ENCODE data around the gene PSRC1. TPM values are rescaled to one million over a fixed set of nuclear protein-coding genes. Genes with fewer than 3 reads are reported as not detected.

The PSRC1 gene
- total and polyA plus RNA-seq, 2 of the 8 experiments (the other 6 are each of a cell fraction or from before 2014, with no cell fraction given) = 56.1 to 67.3 TPM

GRCh38 chr1:109304226-109304920 is 21.4 kb upstream of the PSRC1 start:
- H2AFZ ChIP-seq (ENCODE audit: low read length) = no peak overlapping the region
- no peak overlapping the region for H4K5ac ChIP-seq (ENCODE audit: insufficient read length, low read depth, low read length)
- H2BK20ac ChIP-seq (ENCODE audit: low read length) = no peak overlapping the region
- H3K79me2 ChIP-seq (ENCODE audit: control insufficient read depth in 1 of 2, insufficient read depth in 2 of 2, low read length in 2 of 2) = no peaks in the 10 kb centered on the region
- no peaks in the 10 kb centered on the region; a peak in 1 of 7 replicates for H3K27me3 ChIP-seq (replicated peaks in 1 of 4; ENCODE audit: control insufficient read depth in 3 of 4, extremely low read depth in 1 of 4, insufficient read depth in 3 of 4, low read length in 3 of 4)
- H3K9ac ChIP-seq (replicated peaks in 1 of 4; ENCODE audit: extremely low read depth in 1 of 4, low read depth in 3 of 4, low read length in 3 of 4) = no peak overlapping the region
- no peak overlapping the region for H3K4me2 ChIP-seq (ENCODE audit: insufficient read depth in 1 of 2, low read depth in 2 of 2, low read length in 2 of 2)
- ChIA-PET POLR2A (ENCODE audit: partially characterized antibody) (interaction anchor here (1.0 to 3.6 kb wide), 6 partner anchors 8 to 93 kb away, joined by 3 to 13 read pairs (median 8); partner anchors contain the start of genes PSRC1 and SORT1), CTCF (ENCODE audit: partially characterized antibody) (interaction anchor here (0.9 to 5.6 kb wide), 15 partner anchors 8 to 228 kb away, joined by 3 to 45 read pairs (median 4); partner anchors contain the start of genes PSRC1 and SORT1)
- H3K14ac ChIP-seq (ENCODE audit: insufficient read length) = no peak overlapping the region
- 88% methylated on average over 8 of the region's 8 CpGs; no CpG with 5 or more reads in 1 of the 2 experiments for WGBS, 2 experiments (ENCODE audit: extremely low coverage in 1 of 2, insufficient coverage in 1 of 2, insufficient read length in 1 of 2, insufficient replicate concordance in 2 of 2, low coverage in 1 of 2, low lambda C conversion rate in 2 of 2, missing lambda C conversion rate in 1 of 2)
- H3K56ac ChIP-seq (replicated peaks; ENCODE audit: insufficient read length, low read depth, low read length) = no peak overlapping the region
- H2BK5ac ChIP-seq (ENCODE audit: low read depth, low read length) = no peak overlapping the region
- H3K23me2 ChIP-seq (ENCODE audit: low read depth, low read length) = peaks cover 3% of the 10 kb centered on the region; the same call in 1 of the 2 replicates
- no peak overlapping the region for H2BK15ac ChIP-seq (ENCODE audit: low read length)
- H2BK120ac ChIP-seq (replicated peaks; ENCODE audit: low read depth, low read length) = no peak overlapping the region
- H3K9me3 ChIP-seq (ENCODE audit: insufficient read depth in 2 of 2, low read depth in 1 of 2, low read length in 1 of 2) = no peaks in the 10 kb centered on the region
- no peak overlapping the region for H3K4ac ChIP-seq (replicated peaks; ENCODE audit: insufficient read length, low read depth, low read length)
- H3K27ac ChIP-seq (ENCODE audit: low read depth, low read length) = no peak overlapping the region
- H3K23ac ChIP-seq (ENCODE audit: insufficient read length) = no peak overlapping the region
- peaks cover 0 to 13% (median 3%) of the 10 kb centered on the region in 4 experiments; a peak in 2 of 7 replicates for H3K4me1 ChIP-seq (replicated peaks in 1 of 4; ENCODE audit: control insufficient read depth in 3 of 4, insufficient read depth in 4 of 4, low read length in 3 of 4)
- peak overlapping the region; percentile 27; the same call in 1 of the 2 replicates for H2BK12ac ChIP-seq (ENCODE audit: low read depth, low read length)
- FAIRE-seq = no peak
- no peaks in the 10 kb centered on the region for H3K36me3 ChIP-seq (ENCODE audit: control insufficient read depth in 2 of 4, insufficient read depth in 4 of 4, low read length in 3 of 4)
- peaks cover 0 to 2% of the 10 kb centered on the region in 2 experiments for H4K20me1 ChIP-seq (replicated peaks in 1 of 2; ENCODE audit: control insufficient read depth in 1 of 2, insufficient read depth in 2 of 2, low read length in 2 of 2)
- no peak overlapping the region for H3K4me3 ChIP-seq (ENCODE audit: extremely low read depth in 1 of 4, insufficient read depth in 2 of 4, low read depth in 3 of 4, low read length in 4 of 4)
- TF ChIP-seq TAF7 (optimal IDR thresholded peaks at IDR 0.05; ENCODE audit: borderline replicate concordance, low read depth, low read length) (no peak), POU5F1 (IDR thresholded peaks at IDR 0.05; ENCODE audit: low read depth, low read length) (no peak), CBX8 (IDR thresholded peaks at IDR 0.05; ENCODE audit: borderline replicate concordance, low read depth, low read length) (no peak)
- no peak overlapping the region for H4K91ac ChIP-seq (replicated peaks; ENCODE audit: insufficient read length, low read length)
- no peaks in the 10 kb centered on the region for H3K79me1 ChIP-seq (ENCODE audit: low read depth, low read length)
- no peak for DNase-seq (ENCODE audit: low read depth in 1 of 2, low spot score in 2 of 2)
- no peak overlapping the region for H2AK5ac ChIP-seq (ENCODE audit: low read depth, low read length)
- H3K18ac ChIP-seq (ENCODE audit: extremely low read depth, low read length) = no peak overlapping the region
- no peak overlapping the region for H4K8ac ChIP-seq (ENCODE audit: extremely low read depth, insufficient read depth, low read length)
